KG1 (cell line): Measurements from ENCODE around the gene DCP1A.

Experiments used
- DNase-seq: peaks from one replicate; lab custom pipeline; 2025; lab: John Stamatoyannopoulos, UW

DCP1A gene

GRCh38 chr3:53244271-53244670 lies 103.1 kb downstream of the DCP1A start:
- DNase-seq = no peak

- DNase-seq = no peak
These were observed 103.6 kb downstream of the DCP1A start for GRCh38 chr3:53243785-53244184.

- no peak for DNase-seq
These were observed 104.2 kb downstream of the DCP1A start for GRCh38 chr3:53243165-53243564.

GRCh38 chr3:53242642-53243041 lies 104.7 kb downstream of the DCP1A start:
- no peak for DNase-seq

- DNase-seq = no peak
These were observed 105.2 kb downstream of the DCP1A start for GRCh38 chr3:53242155-53242554.

- DNase-seq = no peak
These were observed 106.1 kb downstream of the DCP1A start for GRCh38 chr3:53240989-53241972.

GRCh38 chr3:53239800-53240199 lies 107.5 kb downstream of the DCP1A start:
- no peak for DNase-seq

- no peak for DNase-seq
These were observed 108.5 kb downstream of the DCP1A start for GRCh38 chr3:53238886-53239285.

GRCh38 chr3:53238051-53238850 lies 109.1 kb downstream of the DCP1A start:
- no peak for DNase-seq

GRCh38 chr3:53236112-53236841 lies 111.1 kb downstream of the DCP1A start:
- no peak for DNase-seq

GRCh38 chr3:53235545-53235944 lies 111.8 kb downstream of the DCP1A start:
- DNase-seq = no peak

- DNase-seq = no peak
These were observed 112.5 kb downstream of the DCP1A start for GRCh38 chr3:53234841-53235232.

- DNase-seq = no peak
These were observed 113.1 kb downstream of the DCP1A start for GRCh38 chr3:53234130-53234840.
